Liver (tissue), 9 donors: ENCODE data around the gene ZXDC. TPM values are rescaled to one million over a fixed set of nuclear protein-coding genes. Genes with fewer than 3 reads are reported as not detected.

Experiments
- DNase-seq: peaks from one replicate; pipeline ENCODE4 v3.0.0-alpha.2; 2017; ENCODE audit warnings: low spot score
- H3K27ac ChIP-seq, 2 donors: one replicate each; pipeline ENCODE4 v1.7.0; 2013; ENCODE audit warnings: inconsistent platforms in 2 of 2, low read length in 2 of 2, control low read depth in 1 of 2, low read depth in 1 of 2, mild to moderate bottlenecking in 1 of 2
- H3K27me3 ChIP-seq, 4 donors: one replicate each; pipeline versions ENCODE4 v1.6.1 to v1.7.0; 2013; ENCODE audit warnings: low read length in 3 of 4, inconsistent platforms in 1 of 4, mild to moderate bottlenecking in 1 of 4, moderate library complexity in 1 of 4; ENCODE audit not compliant: control insufficient read depth in 4 of 4, insufficient read depth in 4 of 4
- H3K36me3 ChIP-seq, 4 donors: one replicate each; pipeline versions ENCODE4 v1.6.1 to v1.7.0; 2013; ENCODE audit warnings: low read length in 3 of 4, mild to moderate bottlenecking in 3 of 4, low read depth in 1 of 4, moderate library complexity in 1 of 4; ENCODE audit not compliant: control insufficient read depth in 4 of 4, insufficient read depth in 3 of 4
- H3K4me1 ChIP-seq, 4 donors: one replicate each; pipeline versions ENCODE4 v1.6.1 to v1.7.0; 2013; ENCODE audit warnings: low read length in 3 of 4, mild to moderate bottlenecking in 3 of 4, moderate library complexity in 1 of 4; ENCODE audit not compliant: control insufficient read depth in 4 of 4, insufficient read depth in 4 of 4
- H3K4me3 ChIP-seq, 3 donors: one replicate each; pipeline versions ENCODE4 v1.6.1 to v1.7.0; 2013; ENCODE audit warnings: low read length in 3 of 3, control low read depth in 1 of 3, low read depth in 1 of 3, mild to moderate bottlenecking in 1 of 3
- H3K9ac ChIP-seq, 2 donors: one replicate each; pipeline ENCODE4 v1.7.0; 2013; ENCODE audit warnings: low read length in 2 of 2, mild to moderate bottlenecking in 2 of 2, moderate library complexity in 2 of 2, control low read depth in 1 of 2, low read depth in 1 of 2
- H3K9me3 ChIP-seq, 4 donors: one replicate each; pipeline versions ENCODE4 v1.6.1 to v1.7.0; 2013; ENCODE audit warnings: low read length in 3 of 4; ENCODE audit not compliant: control insufficient read depth in 4 of 4
- CTCF ChIP-seq: fragments of 150-350 bp; IDR thresholded peaks from 2 replicates; pipeline ENCODE4 v1.5.1; 2017; ENCODE audit warnings: improper control_type of control experiment, low read depth, low read length; ENCODE audit not compliant: missing input control
- EGR1 ChIP-seq, 2 donors: IDR thresholded peaks; 2 replicates each; pipeline ENCODE4 v1.6.1; 2016 to 2018; ENCODE audit warnings: antibody characterized with exemption in 2 of 2, low read depth in 2 of 2
- FOXA1 ChIP-seq: IDR thresholded peaks from 2 replicates; pipeline ENCODE4 v1.6.1; 2016; ENCODE audit warnings: antibody characterized with exemption
- FOXA2 ChIP-seq: IDR thresholded peaks from 2 replicates; pipeline ENCODE4 v1.6.1; 2016; ENCODE audit warnings: antibody characterized with exemption
- GABPA ChIP-seq, 2 donors: IDR thresholded peaks in 1 of 2; conservative IDR thresholded peaks in 1 of 2; 2 replicates each; pipeline ENCODE4 v1.6.1; 2016; ENCODE audit warnings: antibody characterized with exemption in 2 of 2, mild to moderate bottlenecking in 1 of 2, moderate library complexity in 1 of 2
- HNF4A ChIP-seq, 2 donors: conservative IDR thresholded peaks; 2 replicates each; pipeline ENCODE4 v1.6.1; 2016; ENCODE audit warnings: antibody characterized with exemption in 2 of 2, mild to moderate bottlenecking in 2 of 2
- HNF4G ChIP-seq: IDR thresholded peaks from 2 replicates; pipeline ENCODE4 v1.6.1; 2016; ENCODE audit warnings: antibody characterized with exemption
- JUND ChIP-seq, 2 donors: IDR thresholded peaks; 2 replicates each; pipeline ENCODE4 v1.6.1; 2016; ENCODE audit warnings: antibody characterized with exemption in 2 of 2
- MAX ChIP-seq: IDR thresholded peaks from 2 replicates; pipeline ENCODE4 v1.6.1; 2016; ENCODE audit warnings: antibody characterized with exemption
- NR2F2 ChIP-seq: IDR thresholded peaks from 2 replicates; pipeline ENCODE4 v1.6.1; 2016; ENCODE audit warnings: antibody characterized with exemption
- RAD21 ChIP-seq, 2 donors: IDR thresholded peaks; 2 replicates each; pipeline ENCODE4 v1.6.1; 2016; ENCODE audit warnings: antibody characterized with exemption in 2 of 2, mild to moderate bottlenecking in 2 of 2
- REST ChIP-seq: IDR thresholded peaks from 2 replicates; pipeline ENCODE4 v1.6.1; 2016; ENCODE audit warnings: antibody characterized with exemption, mild to moderate bottlenecking
- RXRA ChIP-seq, 2 donors: IDR thresholded peaks; 2 replicates each; pipeline ENCODE4 v1.6.1; 2017 to 2018; ENCODE audit warnings: antibody characterized with exemption in 2 of 2, mild to moderate bottlenecking in 1 of 2
- SP1 ChIP-seq: IDR thresholded peaks from 2 replicates; pipeline ENCODE4 v1.6.1; 2018; ENCODE audit warnings: antibody characterized with exemption, mild to moderate bottlenecking
- TAF1 ChIP-seq: conservative IDR thresholded peaks from 2 replicates; pipeline ENCODE4 v1.6.1; 2016; ENCODE audit warnings: antibody characterized with exemption, mild to moderate bottlenecking
- YY1 ChIP-seq: IDR thresholded peaks from 2 replicates; pipeline ENCODE4 v1.6.1; 2016; ENCODE audit warnings: antibody characterized with exemption, mild to moderate bottlenecking
- WGBS: extraction: QIAGEN DNeasy Blood & Tissue Kit; methylation state at CpG from one replicate; pipeline ENCODE4 v1.1.7; 2013; 5-methylcytosine and 5-hydroxymethylcytosine counted together
- polyA plus RNA-seq, 2 donors: library from polyadenylated mRNA; stranded (reverse) in 1 of 2; unstranded in 1 of 2; fragments of 200-250 nt in 1 of 2; fragments of >200 nt in 1 of 2; fragmentation: Nextera tagmentation in 1 of 2; extraction: Ambion mirVana in 1 of 2; gene quantifications; one replicate each; pipeline versions ENCODE4 v1.2.1 to v1.2.3, GENCODE V29; 2013 to 2015
- total RNA-seq, 2 donors: library from RNA; depleted of rRNA; stranded (reverse); fragments of >200 nt; gene quantifications; one replicate each; pipeline ENCODE4 v1.2.3, GENCODE V29; 2014
- TF ChIP-seq, protein P1 (sequence below): IDR thresholded peaks from 2 replicates; pipeline ENCODE4 v1.6.1; 2016; ENCODE audit warnings: antibody characterized with exemption
- TF ChIP-seq, protein P2 (sequence below): IDR thresholded peaks from 2 replicates; pipeline ENCODE4 v1.6.1; 2016; ENCODE audit warnings: antibody characterized with exemption
- donor health status: healthy.
- donor health status: healthy.
- donor health status: healthy.
- donor health status: healthy.
- donor health status: healthy.

The ZXDC gene
- total and polyA plus RNA-seq, 4 donors, result 7.0 to 42.3 (median 13.9) TPM

DNA sequence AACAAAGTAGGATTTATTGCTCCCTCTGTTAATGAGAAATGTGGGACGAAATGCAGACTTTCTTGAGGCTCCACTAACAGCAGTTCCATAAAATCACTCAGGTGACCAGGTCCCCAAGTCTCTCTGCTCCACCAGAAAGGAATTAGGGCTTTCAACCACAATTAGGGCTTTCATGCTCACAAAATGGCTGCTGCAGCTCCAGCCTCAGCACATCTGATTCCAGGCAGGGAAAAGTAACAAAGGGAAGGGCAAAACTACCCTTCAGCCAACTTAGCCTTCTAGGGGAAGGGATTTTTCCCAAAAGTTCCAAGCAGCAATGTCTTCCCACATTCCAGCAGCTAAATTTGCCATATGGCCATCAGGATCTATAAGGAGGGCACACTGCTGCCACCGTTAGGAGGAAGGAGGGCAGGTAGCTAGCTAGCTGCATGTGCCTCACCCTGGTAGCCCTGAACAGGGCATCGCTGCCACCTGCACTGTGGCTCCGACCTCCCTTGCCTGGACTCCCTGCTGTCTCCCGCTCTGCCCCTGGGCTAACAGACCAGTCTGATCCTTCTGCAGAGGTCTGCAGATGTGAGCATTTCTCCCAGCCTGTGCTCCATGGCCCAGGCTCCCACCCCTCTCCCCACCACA lies 68.2 kb downstream of the ZXDC start:
- no peak for TF ChIP-seq HNF4A (conservative IDR thresholded peaks at IDR 0.05)
- H3K27me3 ChIP-seq, result no peaks in the 10 kb centered on the region
- no peaks in the 10 kb centered on the region for H3K36me3 ChIP-seq
- no peak overlapping the region for H3K9ac ChIP-seq
- WGBS, result 91% methylated on average over 5 of the region's 5 CpGs
- H3K27ac ChIP-seq, result no peak overlapping the region
- DNase-seq, result no peak
- no peak overlapping the region for H3K4me3 ChIP-seq
- H3K9me3 ChIP-seq, result no peaks in the 10 kb centered on the region
- H3K4me1 ChIP-seq, result no peaks in the 10 kb centered on the region

- no peak overlapping the region for H3K9ac ChIP-seq
- H3K9me3 ChIP-seq, result no peaks in the 10 kb centered on the region
- WGBS, result 88% methylated on average over 15 of the region's 15 CpGs
- H3K27ac ChIP-seq, result no peak overlapping the region
- H3K27me3 ChIP-seq, result no peaks in the 10 kb centered on the region
- DNase-seq, result peak; percentile 23
- TF ChIP-seq REST (no peak), RXRA (IDR thresholded peaks at IDR 0.05) (no peak), EGR1 (IDR thresholded peaks at IDR 0.05; ENCODE audit: low read depth in 2 of 2) (no peak), FOXA2 (no peak), YY1 (no peak), HNF4G (no peak), MAX (no peak), FOXA1 (no peak), GABPA (IDR thresholded peaks at IDR 0.05 in 1 of 2, conservative IDR thresholded peaks at IDR 0.05 in 1 of 2) (no peak), SP1 (no peak), RAD21 (IDR thresholded peaks at IDR 0.05) (no peak), NR2F2 (no peak), CTCF (no peak), TAF1 (no peak), JUND (IDR thresholded peaks at IDR 0.05) (no peak), HNF4A (conservative IDR thresholded peaks at IDR 0.05) (no peak)
- TF ChIP-seq, protein P1, sequence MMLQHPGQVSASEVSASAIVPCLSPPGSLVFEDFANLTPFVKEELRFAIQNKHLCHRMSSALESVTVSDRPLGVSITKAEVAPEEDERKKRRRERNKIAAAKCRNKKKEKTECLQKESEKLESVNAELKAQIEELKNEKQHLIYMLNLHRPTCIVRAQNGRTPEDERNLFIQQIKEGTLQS, result no peak
- TF ChIP-seq, protein P2, sequence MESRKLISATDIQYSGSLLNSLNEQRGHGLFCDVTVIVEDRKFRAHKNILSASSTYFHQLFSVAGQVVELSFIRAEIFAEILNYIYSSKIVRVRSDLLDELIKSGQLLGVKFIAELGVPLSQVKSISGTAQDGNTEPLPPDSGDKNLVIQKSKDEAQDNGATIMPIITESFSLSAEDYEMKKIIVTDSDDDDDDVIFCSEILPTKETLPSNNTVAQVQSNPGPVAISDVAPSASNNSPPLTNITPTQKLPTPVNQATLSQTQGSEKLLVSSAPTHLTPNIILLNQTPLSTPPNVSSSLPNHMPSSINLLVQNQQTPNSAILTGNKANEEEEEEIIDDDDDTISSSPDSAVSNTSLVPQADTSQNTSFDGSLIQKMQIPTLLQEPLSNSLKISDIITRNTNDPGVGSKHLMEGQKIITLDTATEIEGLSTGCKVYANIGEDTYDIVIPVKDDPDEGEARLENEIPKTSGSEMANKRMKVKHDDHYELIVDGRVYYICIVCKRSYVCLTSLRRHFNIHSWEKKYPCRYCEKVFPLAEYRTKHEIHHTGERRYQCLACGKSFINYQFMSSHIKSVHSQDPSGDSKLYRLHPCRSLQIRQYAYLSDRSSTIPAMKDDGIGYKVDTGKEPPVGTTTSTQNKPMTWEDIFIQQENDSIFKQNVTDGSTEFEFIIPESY, result no peak
- no peak overlapping the region for H3K4me3 ChIP-seq
- no peaks in the 10 kb centered on the region for H3K36me3 ChIP-seq
- H3K4me1 ChIP-seq, result no peaks in the 10 kb centered on the region
These were observed 69.0 kb downstream of the ZXDC start for GRCh38 chr3:126406389-126407296.
